Breast epithelium (tissue), 4 donors: Measurements from ENCODE around the gene GDF10. TPM values are rescaled to one million over a fixed set of nuclear protein-coding genes. Genes with fewer than 3 reads are reported as not detected.

Experiments used
- DNase-seq, 2 donors: peaks; one replicate each; pipeline ENCODE4 v3.0.0-alpha.2; 2019; ENCODE audit warnings: low spot score in 2 of 2
- H3K27ac ChIP-seq, 2 donors: fragments of 200-600 bp; sonication (generic) in 1 of 2; one replicate each; pipeline ENCODE4 v1.5.1; 2016 to 2019; ENCODE audit warnings: mild to moderate bottlenecking in 1 of 2
- H3K27me3 ChIP-seq, 2 donors: fragments of 200-600 bp; sonication (generic) in 1 of 2; one replicate each; pipeline versions ENCODE4 v1.5.1 to v1.6.0; 2017 to 2019; ENCODE audit warnings: control low read depth in 1 of 2, mild to moderate bottlenecking in 1 of 2
- H3K36me3 ChIP-seq: fragments of 200-600 bp; one replicate; pipeline ENCODE4 v1.5.1; 2019
- H3K4me1 ChIP-seq, 2 donors: fragments of 200-600 bp; sonication (generic); one replicate each; pipeline ENCODE4 v1.5.1; 2016 to 2019; ENCODE audit warnings: control low read depth in 1 of 2
- H3K4me3 ChIP-seq, 3 donors: fragments of 200-600 bp; sonication (generic); 1 replicate in 2 of 3; 2 replicates in 1 of 3; pipeline ENCODE4 v1.5.1; 2016 to 2019; ENCODE audit warnings: mild to moderate bottlenecking in 3 of 3, moderate library complexity in 2 of 3
- H3K9me3 ChIP-seq, 2 donors: fragments of 200-600 bp; sonication (generic) in 1 of 2; one replicate each; pipeline ENCODE4 v1.5.1; 2016 to 2019; ENCODE audit warnings: control low read depth in 1 of 2
- POLR2A ChIP-seq: fragments of 450-650 bp; IDR thresholded peaks from one replicate; pipeline ENCODE4 v1.6.1; 2016; ENCODE audit warnings: antibody characterized with exemption, mild to moderate bottlenecking, moderate library complexity
- POLR2AphosphoS5 ChIP-seq, 3 donors: sonication (generic); formaldehyde crosslinking; IDR thresholded peaks; one replicate each; pipeline ENCODE4 v1.6.1; 2017; ENCODE audit warnings: antibody characterized with exemption in 3 of 3
- intact Hi-C: fragments of 100-400 bp; cut with DNase I; formaldehyde crosslinking; loops from one replicate; pipeline ENCODE4 v1.15.1; 2023; ENCODE audit warnings: low total_unique reads
- total RNA-seq, 3 donors: library from RNA; depleted of rRNA; stranded (reverse); fragments of >200 nt; gene quantifications; one replicate each; pipeline ENCODE4 v1.1.0, GENCODE V29; 2016
- TF ChIP-seq, protein P1 (sequence below), 3 donors: fragments of 450-650 bp; IDR thresholded peaks; one replicate each; pipeline ENCODE4 v1.5.1; 2016 to 2017; ENCODE audit warnings: antibody characterized with exemption in 3 of 3, mild to moderate bottlenecking in 3 of 3, moderate library complexity in 3 of 3

The GDF10 gene
- total RNA-seq, 3 donors from 2014 or later, result 2.0 to 12.3 (median 2.0) TPM

DNA sequence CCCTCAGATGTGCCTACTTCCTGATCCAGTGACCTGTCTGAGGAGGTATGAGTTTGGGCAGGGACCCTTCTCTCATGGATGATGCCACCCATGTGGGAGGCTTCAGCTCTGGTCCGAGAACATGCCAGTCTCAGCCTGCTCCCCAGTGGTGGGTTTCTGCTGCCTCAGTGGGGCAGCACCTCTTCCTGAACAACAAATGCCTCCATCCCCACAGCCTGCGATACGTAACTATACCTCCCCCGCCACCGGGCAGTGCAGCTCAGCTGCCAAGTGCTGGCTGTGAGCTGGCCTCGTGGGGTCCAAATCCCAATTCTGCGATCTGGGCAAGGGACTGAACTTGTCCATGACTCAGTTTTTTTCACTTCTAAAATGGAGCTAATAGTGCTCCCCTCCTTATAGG, 3.1 kb downstream of the GDF10 start:
- Histone ChIP-seq H3K27ac (no peak overlapping the region), H3K36me3 (no peaks in the 10 kb centered on the region), H3K4me1 (peaks cover 0 to 6% of the 10 kb centered on the region in 2 donors), H3K27me3 (peaks cover 2 to 31% of the 10 kb centered on the region in 2 donors), H3K9me3 (no peaks in the 10 kb centered on the region), H3K4me3 (no peak overlapping the region)
- no peak for TF ChIP-seq POLR2A
- TF ChIP-seq, protein P1, sequence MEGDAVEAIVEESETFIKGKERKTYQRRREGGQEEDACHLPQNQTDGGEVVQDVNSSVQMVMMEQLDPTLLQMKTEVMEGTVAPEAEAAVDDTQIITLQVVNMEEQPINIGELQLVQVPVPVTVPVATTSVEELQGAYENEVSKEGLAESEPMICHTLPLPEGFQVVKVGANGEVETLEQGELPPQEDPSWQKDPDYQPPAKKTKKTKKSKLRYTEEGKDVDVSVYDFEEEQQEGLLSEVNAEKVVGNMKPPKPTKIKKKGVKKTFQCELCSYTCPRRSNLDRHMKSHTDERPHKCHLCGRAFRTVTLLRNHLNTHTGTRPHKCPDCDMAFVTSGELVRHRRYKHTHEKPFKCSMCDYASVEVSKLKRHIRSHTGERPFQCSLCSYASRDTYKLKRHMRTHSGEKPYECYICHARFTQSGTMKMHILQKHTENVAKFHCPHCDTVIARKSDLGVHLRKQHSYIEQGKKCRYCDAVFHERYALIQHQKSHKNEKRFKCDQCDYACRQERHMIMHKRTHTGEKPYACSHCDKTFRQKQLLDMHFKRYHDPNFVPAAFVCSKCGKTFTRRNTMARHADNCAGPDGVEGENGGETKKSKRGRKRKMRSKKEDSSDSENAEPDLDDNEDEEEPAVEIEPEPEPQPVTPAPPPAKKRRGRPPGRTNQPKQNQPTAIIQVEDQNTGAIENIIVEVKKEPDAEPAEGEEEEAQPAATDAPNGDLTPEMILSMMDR (IDR thresholded peaks at IDR 0.05), result no peak
- no peak for TF ChIP-seq POLR2AphosphoS5 (IDR thresholded peaks at IDR 0.05)
- DNase-seq, result no peak
- intact Hi-C loops, result no loop called here

DNA sequence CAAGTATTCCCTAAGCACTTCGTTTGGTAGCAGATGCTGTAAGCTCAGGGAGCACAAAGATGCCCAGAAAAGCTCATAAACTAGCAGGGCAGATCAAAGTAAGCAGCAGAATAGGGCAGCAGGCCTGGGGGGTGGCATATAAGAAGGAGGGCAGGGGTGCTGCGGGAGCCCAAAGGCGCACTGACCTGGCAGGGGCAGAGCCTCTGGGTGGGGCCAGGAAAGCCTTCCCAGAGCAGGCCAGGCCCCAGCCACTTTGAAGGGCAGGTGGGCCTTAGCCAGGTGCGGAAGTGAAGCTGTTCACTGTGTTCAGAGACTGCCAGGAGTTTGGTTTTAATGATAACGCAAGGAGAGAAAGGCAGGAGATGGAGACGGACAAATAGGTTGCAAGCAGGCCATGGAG, 3.9 kb downstream of the GDF10 start:
- peaks cover 2 to 31% of the 10 kb centered on the region in 2 donors for H3K27me3 ChIP-seq
- no peak overlapping the region for H3K4me3 ChIP-seq
- H3K36me3 ChIP-seq, result no peaks in the 10 kb centered on the region
- H3K9me3 ChIP-seq, result no peaks in the 10 kb centered on the region
- no peak for DNase-seq
- peaks cover 0 to 6% of the 10 kb centered on the region in 2 donors for H3K4me1 ChIP-seq
- intact Hi-C loops, result no loop called here
- TF ChIP-seq POLR2A, result no peak
- TF ChIP-seq POLR2AphosphoS5 (IDR thresholded peaks at IDR 0.05), result no peak
- TF ChIP-seq, protein P1 (IDR thresholded peaks at IDR 0.05), result no peak
- H3K27ac ChIP-seq, result no peak overlapping the region

DNA sequence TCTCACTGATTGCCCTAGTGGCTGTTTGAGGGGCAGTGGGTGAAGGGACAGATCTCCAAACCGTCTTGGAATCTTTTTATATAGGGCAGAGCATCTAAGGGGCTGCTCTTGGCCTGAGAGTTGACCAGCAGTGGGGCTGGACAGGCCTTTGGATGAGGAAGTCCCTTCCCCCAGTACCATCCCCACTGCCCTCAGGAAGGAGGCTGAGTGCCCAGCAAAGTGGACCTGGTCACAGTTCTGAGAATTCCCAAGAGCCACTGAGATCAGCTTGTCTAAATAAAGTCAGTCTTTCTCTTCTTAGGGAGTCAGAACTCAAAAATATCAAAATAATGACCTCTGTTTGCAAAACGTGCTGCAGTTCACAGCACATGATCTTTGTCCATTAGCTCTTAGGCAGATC, 5.6 kb downstream of the GDF10 start:
- Histone ChIP-seq H3K27ac (no peak overlapping the region), H3K4me1 (peaks cover 0 to 3% of the 10 kb centered on the region in 2 donors), H3K4me3 (no peak overlapping the region), H3K9me3 (no peaks in the 10 kb centered on the region), H3K27me3 (peaks cover 0 to 18% of the 10 kb centered on the region in 2 donors), H3K36me3 (no peaks in the 10 kb centered on the region)
- TF ChIP-seq, protein P1 (IDR thresholded peaks at IDR 0.05), result no peak
- TF ChIP-seq POLR2AphosphoS5 (IDR thresholded peaks at IDR 0.05) (no peak), POLR2A (no peak)
- intact Hi-C loops, result loop anchor here (5.0 kb wide), 1 partner anchor 263 kb away; no protein-coding TSS in a partner anchor
- no peak for DNase-seq

DNA sequence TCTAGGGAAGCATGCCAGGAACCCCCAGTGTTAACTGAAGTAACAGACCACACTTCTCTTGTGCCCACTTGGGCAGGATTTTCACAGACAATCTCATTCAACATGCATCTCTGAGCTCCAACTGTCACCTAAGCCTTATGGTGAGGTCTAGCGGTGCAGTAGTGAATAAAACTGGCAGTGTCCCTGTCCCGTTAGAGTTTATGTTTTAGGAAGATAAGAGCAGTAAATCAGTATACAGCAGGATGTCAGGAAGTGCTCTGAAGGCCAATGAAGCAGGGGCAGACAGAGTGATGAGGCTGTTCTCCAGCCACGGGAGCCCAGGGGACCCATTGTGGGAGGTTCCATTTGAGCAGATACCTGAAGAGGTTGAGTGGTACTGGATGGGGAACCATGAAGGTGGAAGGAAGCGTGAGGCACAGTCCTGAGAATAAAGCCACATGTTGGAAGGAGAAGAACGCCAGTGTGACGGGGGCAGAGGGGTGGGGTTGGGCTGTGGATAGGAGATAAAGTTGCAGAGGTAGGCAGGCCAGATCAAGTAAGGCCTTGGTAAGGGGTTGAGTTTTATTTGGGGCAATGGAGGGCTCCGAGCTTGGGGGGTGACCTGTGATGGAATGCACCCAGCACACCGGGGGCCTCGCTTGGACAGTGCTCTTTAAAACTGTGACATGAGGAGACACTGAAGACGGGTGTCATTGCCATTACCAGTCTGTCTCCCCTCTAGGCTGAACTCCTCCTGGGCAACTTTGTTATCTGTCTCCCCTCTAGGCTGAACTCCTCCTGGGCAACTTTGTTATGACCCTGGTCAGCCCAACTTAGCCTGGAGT, 6.6 kb downstream of the GDF10 start:
- no peaks in the 10 kb centered on the region for H3K36me3 ChIP-seq
- TF ChIP-seq, protein P1 (IDR thresholded peaks at IDR 0.05), result no peak
- TF ChIP-seq POLR2A (no peak), POLR2AphosphoS5 (IDR thresholded peaks at IDR 0.05) (no peak)
- no peaks in the 10 kb centered on the region for H3K9me3 ChIP-seq
- intact Hi-C loops, result loop anchor here (5.0 kb wide), 1 partner anchor 264 kb away; no protein-coding TSS in a partner anchor
- peaks cover 0 to 8% of the 10 kb centered on the region in 2 donors for H3K27me3 ChIP-seq
- H3K27ac ChIP-seq, result no peak overlapping the region
- H3K4me3 ChIP-seq, result no peak overlapping the region
- no peaks in the 10 kb centered on the region for H3K4me1 ChIP-seq
- no peak for DNase-seq

DNA sequence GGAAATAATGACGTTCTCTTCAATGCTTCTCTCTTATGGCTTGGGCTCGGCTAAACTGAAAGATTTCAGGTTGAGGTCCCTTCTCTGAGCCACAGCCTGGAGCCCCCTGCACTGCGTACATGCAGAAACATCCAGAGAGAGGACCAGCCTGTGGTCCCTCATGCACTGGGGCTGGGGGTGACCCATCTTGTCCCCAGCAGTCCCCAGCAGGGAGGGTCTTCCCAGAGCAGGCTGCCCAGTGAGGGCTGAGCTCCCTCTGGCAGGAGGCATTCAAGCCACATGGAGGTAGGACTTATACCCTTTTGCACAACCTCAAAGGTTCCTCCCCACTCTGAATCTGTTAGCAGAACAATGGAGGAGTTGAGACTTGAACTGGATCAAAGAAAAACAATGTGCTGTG, 7.4 kb downstream of the GDF10 start:
- intact Hi-C loops, result loop anchor here (5.0 kb wide), 1 partner anchor 265 kb away; no protein-coding TSS in a partner anchor
- H3K4me1 ChIP-seq, result no peaks in the 10 kb centered on the region
- H3K27me3 ChIP-seq, result peaks cover 0 to 4% of the 10 kb centered on the region in 2 donors
- H3K4me3 ChIP-seq, result no peak overlapping the region
- H3K9me3 ChIP-seq, result no peaks in the 10 kb centered on the region
- no peak for TF ChIP-seq POLR2A
- TF ChIP-seq, protein P1 (IDR thresholded peaks at IDR 0.05), result no peak
- TF ChIP-seq POLR2AphosphoS5 (IDR thresholded peaks at IDR 0.05), result no peak
- DNase-seq, result no peak
- H3K27ac ChIP-seq, result no peak overlapping the region
- H3K36me3 ChIP-seq, result no peaks in the 10 kb centered on the region
